Adrenal gland (tissue), 12 donors: ENCODE results near the gene ARL15. TPM values are rescaled to one million over a fixed set of nuclear protein-coding genes. Genes with fewer than 3 reads are reported as not detected.

Source experiments
- DNase-seq, 7 donors: peaks; one replicate each; pipeline ENCODE4 v3.0.0-alpha.2; 2019 to 2020
- H3K27ac ChIP-seq, 5 donors: fragments of 200-600 bp; sonication (generic) in 4 of 5; 1 replicate in 3 of 5; 2 replicates in 2 of 5; pipeline versions ENCODE4 v1.5.1 to v1.8.0; 2016 to 2020; ENCODE audit warnings: mild to moderate bottlenecking in 1 of 5
- H3K27me3 ChIP-seq: fragments of 200-600 bp; 2 replicates; pipeline ENCODE4 v1.8.0; 2021
- H3K36me3 ChIP-seq, 2 donors: fragments of 200-600 bp; replicated peaks in 1 of 2; 1 replicate in 1 of 2; 2 replicates in 1 of 2; pipeline versions ENCODE4 v1.5.1 to v1.8.0; 2018 to 2022
- H3K4me1 ChIP-seq, 2 donors: fragments of 200-600 bp; replicated peaks in 1 of 2; 1 replicate in 1 of 2; 2 replicates in 1 of 2; pipeline versions ENCODE4 v1.5.1 to v1.8.0; 2018 to 2021
- H3K4me3 ChIP-seq, 4 donors: fragments of 200-600 bp; sonication (generic) in 3 of 4; one replicate each; pipeline ENCODE4 v1.5.1; 2016 to 2018
- H3K9me3 ChIP-seq, 3 donors: fragments of 200-600 bp; sonication (generic) in 1 of 3; replicated peaks in 1 of 3; 1 replicate in 2 of 3; 2 replicates in 1 of 3; pipeline versions ENCODE4 v1.5.1 to v1.8.0; 2016 to 2021
- POLR2A ChIP-seq, 2 donors: fragments of 450-650 bp; IDR thresholded peaks; one replicate each; pipeline ENCODE4 v1.6.1; 2017; ENCODE audit warnings: antibody characterized with exemption in 2 of 2, mild to moderate bottlenecking in 2 of 2, moderate library complexity in 1 of 2
- WGBS, 4 donors: extraction: QIAGEN DNeasy Blood & Tissue Kit in 2 of 4; methylation state at CpG; one replicate each; pipeline versions ENCODE4 v1.1.5 to v1.1.7; 2013 to 2017; 5-methylcytosine and 5-hydroxymethylcytosine counted together
- intact Hi-C, 2 donors: fragments of 100-400 bp; cut with DNase I; formaldehyde crosslinking; loops; one replicate each; pipeline versions ENCODE4 v1.14.1 to v1.15.0; 2022 to 2023
- polyA plus RNA-seq, 3 donors: library from polyadenylated mRNA; stranded (reverse); fragments of 200-250 nt in 2 of 3; fragments of 350-450 nt in 1 of 3; fragmentation: Illumina TruSeq in 1 of 3; extraction: RNeasy Lipid Tissue Mini Kit (QIAGEN cat#74804) in 1 of 3; gene quantifications; one replicate each; pipeline ENCODE4 v1.2.3, GENCODE V29; 2013 to 2014
- total RNA-seq, 9 donors: library from RNA; depleted of rRNA in 4 of 9; stranded (reverse); fragments of >200 nt in 4 of 9; fragments of 120-200 nt in 1 of 9; fragmentation: NEBNext Ultra II Directional in 1 of 9; extraction: Animal tissue kit (Norgen Biotek cat#: 25700) in 1 of 9; gene quantifications; one replicate each; pipeline versions ENCODE4 v1.1.0 to v1.2.4, GENCODE V29; 2013 to 2023
- TF ChIP-seq, protein P1 (sequence below), 6 experiments: fragments of 450-650 bp in 4 of 6; fragments of 200-600 bp in 2 of 6; sonication (generic) in 1 of 6; IDR thresholded peaks; 1 replicate in 5 of 6; 2 replicates in 1 of 6; pipeline versions ENCODE4 v1.5.1 to v1.8.0; 2016 to 2021; ENCODE audit warnings: antibody characterized with exemption in 6 of 6, mild to moderate bottlenecking in 2 of 6, moderate library complexity in 1 of 6
- donor health status: healthy with polysubstance abuse.
- donor health status: Bipolar disorder and iron deficiency.
- donor health status: DM: yes; HTN: yes; CAD: no.
- donor health status: DM: no; HTN: no; CAD: no.
- donor health status: DM: no; HTN: no; CAD: no.
- donor health status: DM: yes; HTN: yes; CAD: no.

ARL15 gene
- total and polyA plus RNA-seq, 12 donors: 12.1 to 85.6 (median 38.9) TPM

DNA sequence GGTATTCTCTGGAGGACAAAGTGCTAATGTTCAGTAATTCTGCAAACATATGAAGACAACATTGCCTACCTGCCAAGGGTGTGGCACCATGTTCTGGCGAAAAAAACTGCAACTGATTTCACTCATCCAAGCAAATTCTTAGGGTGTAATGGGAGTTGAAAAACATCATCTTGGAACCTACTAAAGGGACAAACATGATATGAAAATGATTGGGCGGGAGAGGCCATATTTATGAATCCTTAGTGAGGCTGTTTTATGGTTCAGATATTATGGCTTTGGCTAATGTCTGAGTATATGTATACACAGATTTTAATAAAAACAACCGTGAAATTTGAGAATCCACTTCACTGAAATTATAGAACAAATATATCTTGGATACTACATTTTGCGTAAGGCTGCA lies 225.7 kb downstream of the ARL15 start:
- Histone ChIP-seq H3K9me3 (no peaks in the 10 kb centered on the region), H3K27me3 (no peaks in the 10 kb centered on the region), H3K4me1 (no peaks in the 10 kb centered on the region), H3K4me3 (no peak overlapping the region), H3K36me3 (no peaks in the 10 kb centered on the region), H3K27ac (no peak overlapping the region)
- no peak for TF ChIP-seq POLR2A (IDR thresholded peaks at IDR 0.05)
- 83 to 97% (median 96%) methylated on average over 4 of the region's 4 CpGs for WGBS, 4 donors
- no peak for DNase-seq
- intact Hi-C loops: no loop called here

DNA sequence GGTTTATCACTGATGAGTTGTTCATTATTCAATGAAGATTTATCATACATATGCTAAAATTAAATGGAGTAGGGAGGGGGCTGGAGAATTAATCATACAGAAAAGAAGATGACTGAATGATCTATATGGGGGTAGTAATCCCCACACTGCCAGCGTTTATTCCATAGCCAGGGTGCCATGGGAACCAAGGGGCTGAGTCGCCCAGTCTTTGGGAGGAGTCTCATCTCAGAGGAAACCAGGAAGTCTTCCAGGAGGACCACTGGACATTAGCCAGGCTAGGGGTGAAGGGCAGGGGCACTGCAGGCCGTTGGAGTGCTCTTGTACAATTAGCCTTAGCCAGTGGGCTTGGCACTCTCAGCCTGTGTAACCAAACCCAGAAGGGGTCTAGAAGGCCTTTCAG lies 226.5 kb downstream of the ARL15 start:
- no peak overlapping the region for H3K27ac ChIP-seq
- H3K9me3 ChIP-seq: no peaks in the 10 kb centered on the region
- H3K4me1 ChIP-seq: no peaks in the 10 kb centered on the region
- H3K4me3 ChIP-seq: no peak overlapping the region
- no peaks in the 10 kb centered on the region for H3K36me3 ChIP-seq
- TF ChIP-seq POLR2A (IDR thresholded peaks at IDR 0.05): no peak
- TF ChIP-seq, protein P1, sequence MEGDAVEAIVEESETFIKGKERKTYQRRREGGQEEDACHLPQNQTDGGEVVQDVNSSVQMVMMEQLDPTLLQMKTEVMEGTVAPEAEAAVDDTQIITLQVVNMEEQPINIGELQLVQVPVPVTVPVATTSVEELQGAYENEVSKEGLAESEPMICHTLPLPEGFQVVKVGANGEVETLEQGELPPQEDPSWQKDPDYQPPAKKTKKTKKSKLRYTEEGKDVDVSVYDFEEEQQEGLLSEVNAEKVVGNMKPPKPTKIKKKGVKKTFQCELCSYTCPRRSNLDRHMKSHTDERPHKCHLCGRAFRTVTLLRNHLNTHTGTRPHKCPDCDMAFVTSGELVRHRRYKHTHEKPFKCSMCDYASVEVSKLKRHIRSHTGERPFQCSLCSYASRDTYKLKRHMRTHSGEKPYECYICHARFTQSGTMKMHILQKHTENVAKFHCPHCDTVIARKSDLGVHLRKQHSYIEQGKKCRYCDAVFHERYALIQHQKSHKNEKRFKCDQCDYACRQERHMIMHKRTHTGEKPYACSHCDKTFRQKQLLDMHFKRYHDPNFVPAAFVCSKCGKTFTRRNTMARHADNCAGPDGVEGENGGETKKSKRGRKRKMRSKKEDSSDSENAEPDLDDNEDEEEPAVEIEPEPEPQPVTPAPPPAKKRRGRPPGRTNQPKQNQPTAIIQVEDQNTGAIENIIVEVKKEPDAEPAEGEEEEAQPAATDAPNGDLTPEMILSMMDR (IDR thresholded peaks at IDR 0.05): no peak
- no peak for DNase-seq
- intact Hi-C loops: no loop called here
- 61 to 94% (median 79%) methylated on average over 2 to 3 of the region's 3 CpGs for WGBS, 4 donors
- no peaks in the 10 kb centered on the region for H3K27me3 ChIP-seq

DNA sequence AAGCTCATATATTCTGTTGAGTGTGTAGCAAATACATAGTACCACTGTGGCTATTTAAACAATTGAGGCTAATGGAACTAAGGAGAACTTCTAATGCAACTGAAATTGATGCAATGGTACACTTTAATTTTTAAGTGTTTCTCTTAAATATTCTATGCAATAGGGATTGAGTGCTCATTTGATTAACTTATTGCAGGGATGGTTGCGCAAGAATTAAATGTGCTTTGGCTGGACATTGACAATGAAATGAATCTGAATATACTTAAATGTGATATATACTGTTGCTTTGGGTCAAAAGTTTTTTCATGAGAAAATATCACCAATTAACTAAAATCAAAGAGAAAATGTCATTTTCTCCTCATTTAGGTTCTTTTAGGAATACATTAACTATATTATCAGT lies 227.1 kb downstream of the ARL15 start:
- intact Hi-C loops: no loop called here
- no peak overlapping the region for H3K4me3 ChIP-seq
- TF ChIP-seq POLR2A (IDR thresholded peaks at IDR 0.05): no peak
- TF ChIP-seq, protein P1 (IDR thresholded peaks at IDR 0.05): no peak
- no peaks in the 10 kb centered on the region for H3K36me3 ChIP-seq
- no peaks in the 10 kb centered on the region for H3K27me3 ChIP-seq
- H3K4me1 ChIP-seq: no peaks in the 10 kb centered on the region
- 94 to 100% (median 98%) methylated on average over 1 of the region's 1 CpG for WGBS, 4 donors
- H3K27ac ChIP-seq: no peak overlapping the region
- H3K9me3 ChIP-seq: no peaks in the 10 kb centered on the region
- no peak for DNase-seq

DNA sequence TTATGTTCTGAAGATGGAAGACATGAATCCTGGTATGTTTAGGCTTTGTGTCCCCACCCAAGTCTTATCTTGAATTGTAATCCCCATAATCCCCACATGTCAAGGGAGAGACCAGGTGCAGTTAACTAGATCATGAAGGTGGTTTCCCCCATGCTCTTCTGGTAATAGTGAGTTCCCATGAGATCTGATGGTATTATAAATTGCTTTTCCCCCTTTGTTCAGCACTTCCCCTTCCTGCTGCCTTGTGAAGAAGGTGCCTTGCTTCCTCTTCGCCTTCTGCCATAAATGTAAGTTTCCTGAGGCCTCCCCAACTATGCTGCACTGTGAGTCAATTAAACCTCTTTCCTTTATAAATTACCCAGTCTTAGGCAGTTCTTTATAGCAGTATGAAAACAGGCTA lies 229.0 kb downstream of the ARL15 start:
- Histone ChIP-seq H3K27me3 (no peaks in the 10 kb centered on the region), H3K36me3 (no peaks in the 10 kb centered on the region), H3K9me3 (no peaks in the 10 kb centered on the region), H3K27ac (no peak overlapping the region), H3K4me1 (no peaks in the 10 kb centered on the region), H3K4me3 (no peak overlapping the region)
- TF ChIP-seq, protein P1 (IDR thresholded peaks at IDR 0.05): no peak
- TF ChIP-seq POLR2A (IDR thresholded peaks at IDR 0.05): no peak
- intact Hi-C loops: no loop called here
- WGBS, 4 donors: 90 to 100% (median 100%) methylated on average over 1 of the region's 1 CpG
- DNase-seq: no peak

DNA sequence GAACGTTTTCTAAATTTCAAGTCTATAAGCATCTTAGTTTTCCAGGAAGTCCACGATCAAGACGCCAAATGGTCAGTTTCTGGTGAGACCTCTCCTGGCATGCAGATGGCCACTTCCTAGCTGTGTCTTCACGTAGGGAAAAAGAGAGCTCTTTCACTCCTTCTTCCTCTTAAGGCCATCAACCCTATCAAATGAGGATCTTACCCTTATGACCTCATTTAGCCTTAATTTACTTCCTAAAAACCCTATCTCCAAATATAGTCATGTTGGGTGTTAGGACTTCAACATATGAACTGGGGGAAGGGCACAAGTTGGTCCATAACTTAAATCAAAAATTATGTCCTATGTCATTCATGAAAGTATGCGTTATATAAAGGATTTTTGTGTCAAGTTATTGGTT lies 229.5 kb downstream of the ARL15 start:
- no peak for TF ChIP-seq POLR2A (IDR thresholded peaks at IDR 0.05)
- TF ChIP-seq, protein P1 (IDR thresholded peaks at IDR 0.05): no peak
- 88 to 91% (median 90%) methylated on average over 5 of the region's 5 CpGs for WGBS, 4 donors
- no peak for DNase-seq
- H3K4me3 ChIP-seq: no peak overlapping the region
- intact Hi-C loops: no loop called here
- H3K9me3 ChIP-seq: no peaks in the 10 kb centered on the region
- no peaks in the 10 kb centered on the region for H3K4me1 ChIP-seq
- no peak overlapping the region for H3K27ac ChIP-seq
- H3K36me3 ChIP-seq: no peaks in the 10 kb centered on the region
- no peaks in the 10 kb centered on the region for H3K27me3 ChIP-seq
